H9 (cell line): ENCODE data around the gene ASPG. TPM values are rescaled to one million over a fixed set of nuclear protein-coding genes. Genes with fewer than 3 reads are reported as not detected.

Source experiments
- DNase-seq: peaks from one replicate; pipeline ENCODE4 v3.0.0-alpha.2; 2017
- H2AFZ ChIP-seq: one replicate; pipeline ENCODE4 v1.6.1; 2013; ENCODE audit warnings: mild to moderate bottlenecking, low read length, control low read depth, moderate library complexity
- H2AK5ac ChIP-seq: 2 replicates; pipeline ENCODE4 v1.6.1; 2013; ENCODE audit warnings: low read length, control low read depth, mixed read lengths; ENCODE audit not compliant: insufficient read length
- H2BK120ac ChIP-seq: one replicate; pipeline ENCODE4 v1.6.1; 2013; ENCODE audit warnings: low read depth, mild to moderate bottlenecking, low read length, control low read depth, inconsistent platforms; ENCODE audit not compliant: poor library complexity, severe bottlenecking
- H2BK12ac ChIP-seq: 2 replicates; pipeline ENCODE4 v1.6.1; 2013; ENCODE audit warnings: low read length, control low read depth, mixed read lengths, low read depth; ENCODE audit not compliant: insufficient read length
- H2BK15ac ChIP-seq: 2 replicates; pipeline ENCODE4 v1.6.1; 2013; ENCODE audit warnings: low read depth, low read length, control low read depth
- H2BK20ac ChIP-seq: one replicate; pipeline ENCODE4 v1.6.1; 2013; ENCODE audit warnings: low read depth, mild to moderate bottlenecking, low read length, control low read depth, inconsistent platforms; ENCODE audit not compliant: poor library complexity, severe bottlenecking
- H2BK5ac ChIP-seq: 2 replicates; pipeline ENCODE4 v1.6.1; 2013; ENCODE audit warnings: low read length, control low read depth, mixed read lengths; ENCODE audit not compliant: insufficient read length
- H3K14ac ChIP-seq: 2 replicates; pipeline ENCODE4 v1.6.1; 2013; ENCODE audit warnings: low read length, control low read depth; ENCODE audit not compliant: insufficient read depth
- H3K18ac ChIP-seq: 2 replicates; pipeline ENCODE4 v1.6.1; 2013; ENCODE audit warnings: low read depth, mild to moderate bottlenecking, mixed read lengths, low read length, control low read depth; ENCODE audit not compliant: insufficient read length
- H3K23ac ChIP-seq: 2 replicates; pipeline ENCODE4 v1.6.1; 2013; ENCODE audit warnings: low read length, control low read depth, mixed read lengths, low read depth; ENCODE audit not compliant: insufficient read length
- H3K23me2 ChIP-seq: 2 replicates; pipeline ENCODE4 v1.6.1; 2013; ENCODE audit warnings: low read depth, mild to moderate bottlenecking, mixed read lengths, low read length, control low read depth; ENCODE audit not compliant: insufficient read length, poor library complexity, severe bottlenecking
- H3K27ac ChIP-seq: 2 replicates; pipeline ENCODE4 v1.5.1; 2013; ENCODE audit warnings: low read length, control low read depth, mixed read lengths, low read depth; ENCODE audit not compliant: insufficient read length
- H3K27me3 ChIP-seq: 2 replicates; pipeline ENCODE4 v1.6.1; 2013; ENCODE audit warnings: low read length, control low read depth, inconsistent platforms; ENCODE audit not compliant: insufficient read depth
- H3K4ac ChIP-seq: 2 replicates; pipeline ENCODE4 v1.6.1; 2013; ENCODE audit warnings: low read depth, mild to moderate bottlenecking, control low read depth, inconsistent platforms, low read length, moderate library complexity
- H3K4me1 ChIP-seq: 2 replicates; pipeline ENCODE4 v1.6.1; 2013; ENCODE audit warnings: low read length, control low read depth, inconsistent platforms; ENCODE audit not compliant: insufficient read depth
- H3K4me2 ChIP-seq: 2 replicates; pipeline ENCODE4 v1.6.1; 2013; ENCODE audit warnings: low read length, control low read depth, mixed read lengths; ENCODE audit not compliant: insufficient read length, insufficient read depth
- H3K56ac ChIP-seq: 2 replicates; pipeline ENCODE4 v1.6.1; 2013; ENCODE audit warnings: low read depth, mild to moderate bottlenecking, mixed read lengths, low read length, control low read depth; ENCODE audit not compliant: insufficient read length
- H3K79me1 ChIP-seq: 2 replicates; pipeline ENCODE4 v1.6.1; 2013; ENCODE audit warnings: low read depth, mild to moderate bottlenecking, moderate library complexity, low read length, control low read depth, inconsistent platforms; ENCODE audit not compliant: insufficient read depth, poor library complexity, severe bottlenecking
- H3K79me2 ChIP-seq: 2 replicates; pipeline ENCODE4 v1.6.1; 2013; ENCODE audit warnings: low read length, control low read depth, inconsistent platforms; ENCODE audit not compliant: insufficient read depth
- H3K9ac ChIP-seq: 2 replicates; pipeline ENCODE4 v1.6.1; 2013; ENCODE audit warnings: low read length, control low read depth, mixed read lengths; ENCODE audit not compliant: insufficient read length; ENCODE audit errors: extremely low read depth
- H3K9me3 ChIP-seq: one replicate; pipeline ENCODE4 v1.6.1; 2013; ENCODE audit warnings: low read depth, low read length, inconsistent platforms; ENCODE audit not compliant: control insufficient read depth
- H3T11ph ChIP-seq: one replicate; pipeline ENCODE4 v1.6.1; 2013; ENCODE audit warnings: mild to moderate bottlenecking, low read length, control low read depth, inconsistent platforms
- H4K20me1 ChIP-seq: one replicate; pipeline ENCODE4 v1.6.1; 2013; ENCODE audit not compliant: control insufficient read depth, insufficient read length, insufficient read depth
- H4K5ac ChIP-seq: 2 replicates; pipeline ENCODE4 v1.6.1; 2013; ENCODE audit warnings: low read depth, mild to moderate bottlenecking, mixed read lengths, low read length, control low read depth; ENCODE audit not compliant: insufficient read length
- H4K8ac ChIP-seq: replicated peaks from 2 replicates; pipeline ENCODE4 v1.6.1; 2013; ENCODE audit warnings: low read length, control low read depth, mixed read lengths, low read depth; ENCODE audit not compliant: insufficient read length
- H4K91ac ChIP-seq: 2 replicates; pipeline ENCODE4 v1.6.1; 2013; ENCODE audit warnings: low read depth, mild to moderate bottlenecking, moderate library complexity, mixed read lengths, low read length, control low read depth; ENCODE audit not compliant: insufficient read length
- H3K27ac Mint-ChIP-seq, 3 experiments: 2 replicates in 2 of 3; 3 replicates in 1 of 3; pipeline ENCODE4 v1.8.0; 2020 to 2021; ENCODE audit warnings: mixed read lengths in 3 of 3, mild to moderate bottlenecking in 1 of 3, moderate library complexity in 1 of 3
- H3K27me3 Mint-ChIP-seq: 2 replicates; pipeline ENCODE4 v1.8.0; 2021; ENCODE audit warnings: low read depth, mild to moderate bottlenecking, moderate library complexity, mixed read lengths
- H3K36me3 Mint-ChIP-seq, 3 experiments: 2 replicates in 2 of 3; 3 replicates in 1 of 3; pipeline ENCODE4 v1.8.0; 2020 to 2021; ENCODE audit warnings: low read depth in 3 of 3, mixed read lengths in 3 of 3; ENCODE audit not compliant: insufficient read depth in 1 of 3
- H3K4me1 Mint-ChIP-seq, 2 experiments: 2 replicates each; pipeline ENCODE4 v1.8.0; 2020; ENCODE audit warnings: mixed read lengths in 2 of 2
- H3K4me3 Mint-ChIP-seq, 2 experiments: 2 replicates in 1 of 2; 3 replicates in 1 of 2; pipeline ENCODE4 v1.8.0; 2020 to 2021; ENCODE audit warnings: mild to moderate bottlenecking in 2 of 2, mixed read lengths in 2 of 2, moderate library complexity in 1 of 2
- H3K9me3 Mint-ChIP-seq, 2 experiments: 2 replicates in 1 of 2; 3 replicates in 1 of 2; pipeline ENCODE4 v1.8.0; 2020; ENCODE audit warnings: mild to moderate bottlenecking in 2 of 2, mixed read lengths in 2 of 2, moderate library complexity in 1 of 2
- WGBS: extraction: QIAGEN DNeasy Blood & Tissue Kit; methylation state at CpG from one replicate; pipeline ENCODE4 v1.1.7; 2013; ENCODE audit warnings: missing lambda C conversion rate, low lambda C conversion rate, mixed read lengths; ENCODE audit not compliant: insufficient read length; ENCODE audit errors: extremely low coverage; 5-methylcytosine and 5-hydroxymethylcytosine counted together
- total RNA-seq: library from RNA; stranded (reverse); gene quantifications from 2 replicates; pipeline ENCODE4 v1.2.1, GENCODE V29; 2021
- TF ChIP-seq, protein P1 (sequence below): fragments of 200-600 bp; sonication (generic); conservative IDR thresholded peaks from 3 replicates; pipeline ENCODE4 v1.8.0; 2021; ENCODE audit warnings: antibody characterized with exemption, mild to moderate bottlenecking

Gene ASPG
- total RNA-seq, 1 experiment from 2014 or later: 0.33 TPM

DNA sequence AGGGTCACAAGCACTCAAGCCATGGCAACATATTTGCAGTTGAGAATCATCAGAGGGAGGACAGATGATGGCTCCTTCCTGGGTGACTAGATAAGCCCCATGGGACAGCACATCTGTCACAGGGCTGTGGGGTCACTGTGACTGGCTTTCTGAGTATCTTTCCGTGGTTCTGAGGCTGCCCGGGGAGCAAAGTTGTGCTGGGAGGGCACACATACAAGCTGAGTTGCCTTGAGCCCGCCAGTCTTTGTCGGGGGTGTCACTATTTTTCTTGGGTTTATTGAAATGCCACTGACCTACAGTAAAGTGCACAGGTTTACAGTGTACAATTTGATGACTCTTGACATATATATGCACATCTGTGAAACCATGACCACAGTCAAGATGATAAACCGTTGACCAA lies 35.6 kb downstream of the ASPG start:
- Histone ChIP-seq H3K4me2 (no peak overlapping the region), H3K27ac (no peak overlapping the region), H4K5ac (no peak overlapping the region), H2BK15ac (no peak overlapping the region), H3T11ph (no peak overlapping the region), H3K18ac (no peak overlapping the region), H3K23me2 (peaks cover 7% of the 10 kb centered on the region), H4K91ac (no peak overlapping the region), H3K23ac (no peak overlapping the region), H2AK5ac (no peak overlapping the region), H3K27me3 (peaks cover 7% of the 10 kb centered on the region; the same call in 1 of the 2 replicates), H2BK20ac (no peak overlapping the region), H3K4ac (no peak overlapping the region), H2BK12ac (no peak overlapping the region), H3K56ac (no peak overlapping the region), H2BK120ac (no peak overlapping the region), H3K9me3 (no peaks in the 10 kb centered on the region), H2BK5ac (no peak overlapping the region), H3K4me1 (no peaks in the 10 kb centered on the region; the same call in 1 of the 2 replicates), H4K20me1 (no peaks in the 10 kb centered on the region), H3K79me2 (no peaks in the 10 kb centered on the region), H2AFZ (no peak overlapping the region), H3K9ac (no peak overlapping the region), H3K14ac (no peak overlapping the region), H3K79me1 (no peaks in the 10 kb centered on the region), H4K8ac (no peak overlapping the region)
- H3K9me3 Mint-ChIP-seq: peaks cover 16 to 23% of the 10 kb centered on the region in 2 experiments
- no peak overlapping the region for H3K4me3 Mint-ChIP-seq
- H3K27me3 Mint-ChIP-seq: peaks cover 55% of the 10 kb centered on the region
- no CpG with 5 or more reads among the region's 5 CpGs for WGBS
- TF ChIP-seq, protein P1, sequence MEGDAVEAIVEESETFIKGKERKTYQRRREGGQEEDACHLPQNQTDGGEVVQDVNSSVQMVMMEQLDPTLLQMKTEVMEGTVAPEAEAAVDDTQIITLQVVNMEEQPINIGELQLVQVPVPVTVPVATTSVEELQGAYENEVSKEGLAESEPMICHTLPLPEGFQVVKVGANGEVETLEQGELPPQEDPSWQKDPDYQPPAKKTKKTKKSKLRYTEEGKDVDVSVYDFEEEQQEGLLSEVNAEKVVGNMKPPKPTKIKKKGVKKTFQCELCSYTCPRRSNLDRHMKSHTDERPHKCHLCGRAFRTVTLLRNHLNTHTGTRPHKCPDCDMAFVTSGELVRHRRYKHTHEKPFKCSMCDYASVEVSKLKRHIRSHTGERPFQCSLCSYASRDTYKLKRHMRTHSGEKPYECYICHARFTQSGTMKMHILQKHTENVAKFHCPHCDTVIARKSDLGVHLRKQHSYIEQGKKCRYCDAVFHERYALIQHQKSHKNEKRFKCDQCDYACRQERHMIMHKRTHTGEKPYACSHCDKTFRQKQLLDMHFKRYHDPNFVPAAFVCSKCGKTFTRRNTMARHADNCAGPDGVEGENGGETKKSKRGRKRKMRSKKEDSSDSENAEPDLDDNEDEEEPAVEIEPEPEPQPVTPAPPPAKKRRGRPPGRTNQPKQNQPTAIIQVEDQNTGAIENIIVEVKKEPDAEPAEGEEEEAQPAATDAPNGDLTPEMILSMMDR: no peak
- H3K4me1 Mint-ChIP-seq: peaks cover 3 to 5% of the 10 kb centered on the region in 2 experiments; a peak in 3 of 4 replicates
- H3K36me3 Mint-ChIP-seq: peaks cover 0 to 11% (median 0%) of the 10 kb centered on the region in 3 experiments; a peak in 2 of 7 replicates
- no peak overlapping the region for H3K27ac Mint-ChIP-seq
- DNase-seq: no peak
